ENCODE data around the gene HAS3.
A peak's percentile ranks its signal among the peaks of the same experiment; 100 is the strongest.
"Not testable (repeated sequence)": the region's sequence is repeated elsewhere in the genome, so short reads cannot be mapped to it uniquely, and the experiment has no call there.

The HAS3 gene, protein sequence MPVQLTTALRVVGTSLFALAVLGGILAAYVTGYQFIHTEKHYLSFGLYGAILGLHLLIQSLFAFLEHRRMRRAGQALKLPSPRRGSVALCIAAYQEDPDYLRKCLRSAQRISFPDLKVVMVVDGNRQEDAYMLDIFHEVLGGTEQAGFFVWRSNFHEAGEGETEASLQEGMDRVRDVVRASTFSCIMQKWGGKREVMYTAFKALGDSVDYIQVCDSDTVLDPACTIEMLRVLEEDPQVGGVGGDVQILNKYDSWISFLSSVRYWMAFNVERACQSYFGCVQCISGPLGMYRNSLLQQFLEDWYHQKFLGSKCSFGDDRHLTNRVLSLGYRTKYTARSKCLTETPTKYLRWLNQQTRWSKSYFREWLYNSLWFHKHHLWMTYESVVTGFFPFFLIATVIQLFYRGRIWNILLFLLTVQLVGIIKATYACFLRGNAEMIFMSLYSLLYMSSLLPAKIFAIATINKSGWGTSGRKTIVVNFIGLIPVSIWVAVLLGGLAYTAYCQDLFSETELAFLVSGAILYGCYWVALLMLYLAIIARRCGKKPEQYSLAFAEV

GRCh38 chr16:69105501-69106361 lies at the start of gene HAS3:
Gene HAS3, plus strand, starts transcription at chr16:69105653. Its CDS starts 3,743 bp downstream, at chr16:69109396.
- peak; percentile 81 for DNase-seq

DNA sequence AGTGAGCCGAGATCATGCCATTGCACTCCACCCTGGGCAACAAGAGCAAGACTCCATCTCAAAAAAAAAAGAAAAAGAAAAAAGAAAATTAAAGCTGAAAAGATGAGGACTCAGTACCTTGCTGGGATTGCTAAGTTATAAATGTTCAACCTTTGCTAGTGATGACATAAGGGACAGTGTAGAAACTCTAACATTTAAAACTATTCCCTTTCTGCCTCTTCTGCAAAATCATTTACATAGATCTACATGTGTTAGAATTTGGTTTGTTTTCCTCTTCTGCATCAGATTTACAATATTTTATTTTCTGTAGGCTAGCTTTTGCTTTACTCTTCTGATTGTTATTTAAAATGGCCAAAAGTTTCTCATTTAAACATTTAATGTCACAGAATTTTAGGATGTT lies 49.5 kb upstream of the HAS3 start:
- DNase-seq, result no peak

GRCh38 chr16:69056421-69056820 lies 49.0 kb upstream of the HAS3 start:
- peak; percentile 15 for DNase-seq

DNA sequence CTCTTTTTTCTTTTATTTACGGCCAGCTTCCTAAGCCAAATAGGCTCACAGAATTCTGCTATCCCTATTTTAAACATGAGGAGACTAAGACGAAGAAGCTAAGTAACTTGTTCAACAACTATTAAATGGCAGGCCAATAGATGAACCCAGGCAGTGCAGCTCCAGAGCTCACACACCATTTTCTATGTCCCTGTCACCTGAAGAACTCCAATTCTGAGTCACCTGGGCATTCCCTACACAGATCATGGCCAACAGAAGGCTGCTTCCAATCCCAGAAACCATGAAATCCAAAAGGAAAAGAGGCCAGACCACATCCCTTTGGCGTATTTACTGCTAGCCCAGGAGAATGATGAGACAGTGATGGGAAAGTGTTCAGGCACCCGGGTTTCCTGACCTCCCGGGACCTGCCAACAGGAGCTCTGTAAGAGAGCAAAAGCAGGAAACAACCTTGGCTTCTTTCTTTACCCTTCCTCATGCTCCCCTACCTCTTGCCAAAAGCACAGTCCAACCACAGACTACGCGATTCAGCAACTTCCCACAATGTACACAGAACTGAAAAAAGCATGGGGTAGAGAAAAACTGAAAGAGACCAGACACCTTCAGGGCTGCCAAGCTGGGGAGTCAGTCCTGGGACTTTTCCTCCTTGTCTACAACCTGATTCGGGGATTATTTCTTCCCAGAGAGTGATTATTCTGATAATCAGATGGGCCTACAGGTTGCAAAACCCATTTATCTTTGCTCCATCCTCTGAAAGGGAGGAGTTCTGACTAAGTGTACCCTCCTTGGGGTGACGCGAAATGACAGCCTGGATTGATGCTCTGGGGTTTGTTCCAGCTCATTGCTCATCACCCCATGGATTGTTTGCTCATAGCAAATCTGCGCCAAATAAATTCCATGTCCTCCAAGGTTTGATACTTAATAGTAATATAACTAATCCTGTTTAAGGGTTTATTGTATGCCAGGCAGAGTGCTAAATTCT lies 47.8 kb upstream of the HAS3 start:
- DNase-seq, result peak; percentile 35

DNA sequence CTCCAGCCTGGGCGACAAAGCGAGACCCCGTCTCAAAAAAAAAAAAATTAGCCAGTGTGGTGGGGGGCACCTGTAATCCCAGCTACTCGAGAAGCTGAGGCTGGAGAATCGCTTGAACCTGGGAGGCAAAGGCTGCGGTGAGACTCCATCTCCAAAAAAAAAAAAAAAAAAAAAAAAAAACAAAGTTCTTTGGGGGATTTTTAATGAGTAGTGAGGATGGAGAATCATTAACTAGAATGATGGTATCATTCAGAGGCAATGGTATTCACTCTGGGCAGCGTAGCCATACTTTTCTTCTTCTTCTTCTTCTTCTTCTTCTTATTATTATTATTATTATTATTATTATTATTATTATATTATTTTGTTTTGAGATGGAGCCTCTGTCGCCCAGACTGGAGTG lies 42.0 kb upstream of the HAS3 start:
- DNase-seq, result not testable (repeated sequence)

- DNase-seq, result no peak
Observed at GRCh38 chr16:69064124-69064763, 41.2 kb upstream of the HAS3 start.

DNA sequence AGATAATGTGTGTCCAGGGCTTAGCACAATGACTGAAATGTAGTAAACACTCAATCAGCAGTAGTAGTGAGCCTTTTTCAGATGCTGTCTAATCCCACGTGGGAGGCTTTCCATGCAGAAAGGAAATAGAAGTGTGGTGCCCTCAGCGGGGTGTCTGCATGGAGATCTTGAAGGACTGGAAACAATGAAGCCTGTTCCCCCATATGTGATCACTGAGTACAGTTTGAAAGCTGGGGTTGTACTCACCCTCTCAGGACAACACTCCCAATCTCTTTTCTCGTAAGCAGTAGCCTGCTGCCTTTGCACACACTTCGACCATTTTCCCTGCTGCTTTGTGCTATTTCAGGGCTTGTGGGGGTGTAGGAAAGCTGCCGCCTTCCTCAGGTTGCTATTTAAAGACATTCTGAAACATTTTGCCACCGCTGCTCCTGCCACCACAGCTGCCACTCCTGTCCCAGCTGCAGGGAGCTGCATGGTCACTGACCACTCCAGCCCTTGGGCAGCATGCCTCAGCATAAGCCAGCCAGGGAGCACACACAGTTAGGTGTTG lies 40.6 kb upstream of the HAS3 start:
- DNase-seq, result no peak

DNA sequence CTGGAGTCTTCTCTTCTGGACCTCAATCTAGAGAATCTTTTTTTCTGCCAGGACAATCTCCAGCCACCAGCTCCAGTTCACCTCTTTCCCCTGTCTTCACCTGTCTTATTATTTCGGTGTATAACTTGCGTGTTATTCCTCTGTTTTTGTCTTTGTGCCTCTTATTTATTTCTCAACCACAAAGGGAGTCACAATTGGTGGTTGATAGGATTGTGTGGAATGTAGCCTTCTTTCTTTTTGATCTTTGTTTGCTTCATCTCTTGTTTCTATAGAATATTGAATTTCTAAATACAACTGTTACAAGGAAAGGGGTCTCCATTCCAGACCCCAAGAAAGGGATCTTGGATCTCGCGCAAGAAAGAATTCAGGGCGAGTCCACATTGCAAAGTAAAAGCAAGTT lies 35.9 kb upstream of the HAS3 start:
- DNase-seq, result no peak

DNA sequence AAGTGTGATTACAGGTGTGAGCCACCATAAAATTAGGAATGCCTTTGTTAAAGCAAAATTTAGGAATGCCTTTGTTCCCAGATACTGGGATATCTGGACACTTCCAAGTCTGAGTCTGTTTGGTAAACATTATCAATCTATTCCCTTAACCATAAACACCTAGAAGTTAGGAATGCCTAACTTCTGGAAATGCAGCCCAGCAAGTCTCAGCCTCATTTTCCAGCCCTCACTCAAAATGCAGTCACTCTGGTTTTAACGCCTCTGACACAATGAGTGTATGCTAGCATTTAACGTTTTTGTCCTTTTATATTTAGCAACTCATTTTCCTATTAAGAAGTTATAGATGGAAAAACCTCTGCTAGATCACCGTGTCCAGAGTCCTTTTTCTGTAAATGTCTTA lies 34.4 kb upstream of the HAS3 start:
- no peak for DNase-seq

DNA sequence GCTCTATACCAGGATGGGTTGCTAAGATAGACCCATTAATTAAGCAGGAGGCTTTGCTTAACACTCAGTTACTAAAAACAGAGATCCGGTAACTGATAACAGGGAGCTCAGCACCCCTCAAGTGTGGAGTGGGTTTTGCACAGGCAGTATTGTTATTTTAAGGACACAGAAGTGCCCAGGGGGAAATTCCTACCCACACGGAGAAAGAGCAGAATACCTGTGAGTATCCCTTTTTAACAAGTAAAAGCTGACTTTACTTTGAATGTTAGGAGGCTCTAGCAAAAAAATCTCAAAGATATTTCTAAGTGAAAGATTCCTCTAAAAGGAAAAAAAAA lies 32.8 kb upstream of the HAS3 start:
- no peak for DNase-seq

- DNase-seq, result no peak
Observed at GRCh38 chr16:69073181-69073702, 32.2 kb upstream of the HAS3 start.

GRCh38 chr16:69077251-69077650 lies 28.2 kb upstream of the HAS3 start:
- DNase-seq, result no peak

DNA sequence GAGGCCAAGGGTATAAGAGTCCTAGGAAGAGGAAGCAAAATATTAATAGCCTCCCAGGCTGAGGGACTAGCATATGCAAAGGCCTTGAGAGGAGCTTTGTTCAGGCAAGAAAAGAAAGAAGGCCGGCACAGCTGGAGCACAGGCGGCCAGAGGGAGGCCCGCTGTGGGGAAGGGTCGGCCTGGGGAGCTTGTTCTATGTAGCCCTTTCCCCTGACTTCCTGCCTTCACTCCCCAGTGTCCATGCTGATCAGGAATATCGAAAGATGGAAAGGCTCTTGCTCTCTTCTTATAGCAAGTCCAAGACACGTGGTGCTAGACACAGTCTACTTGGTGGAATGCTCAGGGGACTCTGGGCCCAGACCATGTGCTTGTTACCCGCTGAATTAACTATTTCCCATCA lies 27.4 kb upstream of the HAS3 start:
- no peak for DNase-seq

DNA sequence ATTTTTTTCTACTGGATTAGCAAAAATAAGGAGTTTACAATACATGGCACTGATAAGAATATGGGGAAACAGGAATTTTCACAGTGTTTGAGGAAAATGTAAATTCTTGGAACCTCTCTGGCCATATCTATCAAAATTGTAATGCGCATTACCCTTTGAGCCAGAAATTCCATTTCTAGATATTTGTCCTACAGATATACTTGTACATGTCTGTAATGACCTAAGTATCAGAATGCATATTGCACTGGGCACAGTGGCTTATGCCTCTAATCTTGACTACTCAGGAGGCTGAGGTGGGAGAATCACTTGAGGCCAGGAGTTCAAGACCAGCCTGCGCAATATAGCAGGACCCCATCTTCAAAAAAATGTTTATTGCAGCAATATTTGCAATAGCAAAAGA lies 25.8 kb upstream of the HAS3 start:
- no peak for DNase-seq

DNA sequence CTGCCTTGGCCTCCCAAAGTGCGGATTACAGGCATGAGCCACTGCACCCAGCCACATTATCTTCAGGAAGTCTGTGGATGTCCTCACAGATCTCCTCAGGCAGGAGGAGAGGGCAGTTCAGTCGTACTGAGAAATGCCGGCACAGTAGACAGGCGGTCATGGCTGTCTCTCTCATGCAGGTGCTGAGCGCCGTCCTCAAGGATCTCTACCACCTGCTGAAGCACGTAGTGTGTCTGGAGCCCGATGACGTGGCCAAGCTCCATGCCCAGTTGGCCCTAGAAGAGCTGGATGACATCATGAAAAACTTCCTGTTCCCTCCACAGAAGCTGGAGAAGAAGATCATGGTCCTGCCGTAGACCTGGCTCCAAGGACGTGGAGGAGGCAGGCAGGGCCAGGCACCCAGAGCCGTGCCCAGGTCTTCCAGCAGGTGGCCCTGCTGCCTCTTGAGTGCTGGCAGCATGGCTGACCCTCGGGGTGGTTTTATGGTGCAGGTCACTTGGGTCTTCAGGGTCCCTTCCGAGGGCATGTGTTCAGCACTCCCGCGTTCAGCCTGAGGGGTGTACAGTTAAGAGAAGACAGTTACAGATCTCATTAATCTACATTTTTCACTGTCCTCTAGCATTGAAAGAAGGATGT lies 22.0 kb upstream of the HAS3 start:
- no peak for DNase-seq

DNA sequence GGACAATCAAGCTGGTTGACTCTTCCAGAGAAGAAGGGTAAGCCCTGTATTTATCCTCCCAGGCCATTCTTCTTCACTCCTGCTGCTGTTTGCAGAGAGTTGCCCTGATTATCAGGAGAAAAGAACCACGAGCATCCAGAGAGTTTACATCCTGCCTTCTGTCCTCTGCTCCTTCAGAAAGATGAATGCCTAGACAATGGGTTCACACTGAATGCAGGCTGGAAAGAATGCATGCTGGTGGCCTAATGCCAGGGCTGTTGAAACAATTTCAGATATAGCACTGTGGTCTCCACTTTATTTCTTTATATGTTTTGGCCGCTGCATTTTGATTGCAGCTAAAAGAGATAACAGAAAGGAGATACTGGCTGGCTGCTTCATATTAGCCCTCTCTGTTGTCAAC lies 21.2 kb upstream of the HAS3 start:
- no peak for DNase-seq

- DNase-seq, result no peak
Observed at GRCh38 chr16:69085032-69085695, 20.3 kb upstream of the HAS3 start.

DNA sequence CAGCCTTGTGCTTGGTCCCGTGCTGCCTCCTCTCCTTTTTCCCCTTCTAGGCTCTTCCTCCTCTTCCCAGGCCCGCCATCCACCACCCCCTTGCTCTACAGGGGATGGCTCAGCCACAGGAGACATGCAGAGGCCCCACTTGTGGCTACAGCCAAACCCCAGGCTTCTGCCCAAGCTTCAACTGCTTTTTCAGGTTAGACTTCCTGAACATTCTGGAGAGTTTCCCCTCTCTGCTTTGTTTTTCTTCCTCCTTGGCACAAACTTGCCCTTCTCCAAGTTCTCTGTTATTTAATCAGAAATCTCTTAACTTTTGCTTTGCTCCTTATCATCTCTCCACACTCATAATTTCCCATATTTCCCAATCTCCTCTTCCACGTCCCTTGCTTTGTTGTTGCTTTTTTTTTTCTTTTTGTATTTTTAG lies 18.3 kb upstream of the HAS3 start:
- no peak for DNase-seq

- no peak for DNase-seq
Observed at GRCh38 chr16:69088684-69089083, 16.8 kb upstream of the HAS3 start.

DNA sequence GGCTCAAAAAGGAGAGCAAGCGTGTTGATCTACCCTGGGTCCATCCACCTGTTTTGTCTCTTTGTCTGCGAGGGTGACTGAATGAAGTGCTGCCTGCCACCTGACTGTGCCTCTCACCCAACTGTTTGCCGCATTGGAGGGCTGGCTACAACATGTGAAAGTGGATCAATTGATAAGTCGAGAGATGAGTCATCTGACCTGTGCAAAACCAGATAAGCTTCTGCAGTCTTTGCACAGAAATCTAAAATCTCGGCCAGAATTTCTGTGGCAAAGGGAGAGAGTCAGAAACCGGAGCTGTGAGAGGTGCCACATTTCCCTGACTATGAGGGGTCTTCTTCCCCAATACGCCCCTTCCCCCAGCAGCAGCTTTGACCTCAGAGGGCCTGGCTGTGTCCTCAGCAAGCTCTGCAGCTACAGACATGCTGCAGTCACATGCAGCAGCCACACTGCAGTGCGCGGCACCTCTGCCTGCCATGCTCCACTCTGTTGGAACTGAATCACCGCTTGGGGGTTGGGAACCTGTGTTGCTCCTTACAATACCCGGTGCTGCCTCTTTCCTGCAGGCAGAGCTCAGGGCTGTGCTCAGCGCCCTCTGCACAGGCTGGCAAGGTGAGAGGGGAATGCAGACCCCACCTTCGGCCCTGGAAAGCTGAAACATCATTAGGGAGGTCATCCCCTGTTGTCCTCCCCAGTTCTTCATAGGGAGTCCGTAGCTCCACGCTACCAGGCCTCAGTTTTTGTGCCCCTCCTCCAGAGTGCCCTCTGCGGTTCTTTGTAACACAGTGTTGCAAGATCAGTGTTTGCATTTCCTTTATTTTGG lies 16.2 kb upstream of the HAS3 start:
- peak; percentile 86 for DNase-seq

All from hematopoietic multipotent progenitor cell treated with erythropoietin and hydrocortisone succinate and interleukin-3 and kit ligand, for 6 days (in vitro differentiated cells).